HL-60 (cell line): Measurements from ENCODE around the gene FGB.

Experiments
- DNase-seq, 2 experiments: peaks; one replicate each; pipeline ENCODE4 v3.0.0-alpha.2; 2010 to 2020; ENCODE audit warnings: low read depth in 1 of 2, low spot score in 1 of 2
- H3K27ac ChIP-seq: fragments of 250-450 bp; sonication (Bioruptor Pico); replicated peaks from 2 replicates; pipeline ENCODE4 v1.5.1; 2020; ENCODE audit warnings: mild to moderate bottlenecking, moderate library complexity
- H3K27me3 ChIP-seq: fragments of 250-450 bp; sonication (Bioruptor Pico); 2 replicates; pipeline ENCODE4 v1.5.1; 2021; ENCODE audit warnings: mild to moderate bottlenecking, moderate library complexity; ENCODE audit not compliant: insufficient read depth, poor library complexity, severe bottlenecking
- H3K4me3 ChIP-seq: replicated peaks from 2 replicates; pipeline ENCODE4 v1.5.1; 2011; ENCODE audit warnings: mild to moderate bottlenecking, control low read depth, low read length; ENCODE audit not compliant: insufficient read depth
- CTCF ChIP-seq: IDR thresholded peaks from one replicate; pipeline ENCODE4 v1.5.1; 2011; ENCODE audit warnings: low read length, control low read depth, inconsistent platforms; ENCODE audit not compliant: insufficient read depth
- GABPA ChIP-seq: IDR thresholded peaks from 2 replicates; pipeline ENCODE4 v1.6.1; 2012; ENCODE audit warnings: low read depth
- POLR2AphosphoS5 ChIP-seq: IDR thresholded peaks from 2 replicates; pipeline ENCODE4 v1.6.1; 2012; ENCODE audit warnings: low read depth
- REST ChIP-seq: IDR thresholded peaks from 2 replicates; pipeline ENCODE4 v1.6.1; 2012; ENCODE audit warnings: low read depth; ENCODE audit not compliant: insufficient replicate concordance
- SPI1 ChIP-seq: IDR thresholded peaks from 2 replicates; pipeline ENCODE4 v1.6.1; 2012; ENCODE audit warnings: low read depth, mild to moderate bottlenecking, borderline replicate concordance

The FGB gene

GRCh38 chr4:154583677-154584076, 20.9 kb downstream of the FGB start:
- DNase-seq, result no peak
- TF ChIP-seq GABPA (no peak), REST (no peak), POLR2AphosphoS5 (no peak), CTCF (no peak), SPI1 (no peak)
- Histone ChIP-seq H3K4me3 (no peak overlapping the region), H3K27me3 (peaks cover under 1% of the 10 kb centered on the region), H3K27ac (no peak overlapping the region)

DNA sequence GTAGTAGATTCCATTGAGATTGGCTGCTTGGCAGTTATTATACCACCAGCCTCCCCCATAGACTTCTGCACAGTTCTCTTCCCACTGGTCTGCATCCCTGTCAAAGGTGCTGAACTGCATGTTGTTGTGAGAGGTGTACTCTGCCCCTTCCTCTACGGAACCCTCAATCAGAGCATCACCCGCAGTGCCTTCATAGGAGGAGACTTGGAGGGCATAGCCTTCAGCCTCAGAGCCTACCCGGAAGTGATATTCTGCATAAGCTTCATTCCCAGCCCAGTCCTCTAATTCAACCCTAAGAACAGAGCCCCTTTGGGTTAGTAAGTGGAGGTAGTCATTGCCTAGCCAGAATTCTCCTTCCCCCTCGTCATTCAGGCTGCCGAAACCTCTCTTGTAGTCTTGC, 21.4 kb downstream of the FGB start:
- no peak for DNase-seq
- Histone ChIP-seq H3K4me3 (no peak overlapping the region), H3K27ac (no peak overlapping the region), H3K27me3 (peaks cover 3% of the 10 kb centered on the region)
- no peak for TF ChIP-seq GABPA
- no peak for TF ChIP-seq POLR2AphosphoS5
- TF ChIP-seq SPI1, result no peak
- TF ChIP-seq REST, result no peak
- TF ChIP-seq CTCF, result no peak

GRCh38 chr4:154585369-154586018, 22.7 kb downstream of the FGB start:
- Histone ChIP-seq H3K27ac (no peak overlapping the region), H3K27me3 (peaks cover 3% of the 10 kb centered on the region), H3K4me3 (no peak overlapping the region)
- TF ChIP-seq GABPA (no peak), CTCF (no peak), REST (no peak)
- DNase-seq, result no peak
